Sigmoid colon (tissue), 4 donors: ENCODE data around the gene TBCEL.

Experiments used
- CTCF ChIP-seq, 4 experiments: fragments of 450-650 bp in 3 of 4; fragments of 200-600 bp in 1 of 4; IDR thresholded peaks; one replicate each; pipeline ENCODE4 v1.5.1; 2016 to 2019; ENCODE audit warnings: antibody characterized with exemption in 4 of 4, mild to moderate bottlenecking in 3 of 4, moderate library complexity in 2 of 4
- POLR2AphosphoS5 ChIP-seq, 4 donors: sonication (generic); formaldehyde crosslinking; IDR thresholded peaks; one replicate each; pipeline ENCODE4 v1.6.1; 2017; ENCODE audit warnings: antibody characterized with exemption in 4 of 4

GRCh38 chr11:121109471-121109870 lies 85.6 kb downstream of the TBCEL start:
- TF ChIP-seq CTCF (IDR thresholded peaks at IDR 0.05) (no peak), POLR2AphosphoS5 (IDR thresholded peaks at IDR 0.05) (no peak)
